GM15510 (cell line): ENCODE results near the gene POP5.
A peak's percentile ranks its signal among the peaks of the same experiment; 100 is the strongest.

ENCODE experiments used
- POLR2A ChIP-seq: IDR thresholded peaks from 3 replicates; pipeline ENCODE4 v1.6.1; 2011; ENCODE audit warnings: borderline replicate concordance; ENCODE audit not compliant: insufficient read length; ENCODE audit errors: extremely low read depth

Gene POP5

GRCh38 chr12:120580787-120581723 lies at the start of gene POP5:
Gene POP5 (minus strand): TSS chr12:120581402. CDS start chr12:120581362, 40 bp downstream.
- TF ChIP-seq POLR2A, result peak; percentile 81

- no peak for TF ChIP-seq POLR2A
These were observed 49.1 kb upstream of the POP5 start for GRCh38 chr12:120630104-120630892.

- TF ChIP-seq POLR2A, result no peak
These were observed 47.7 kb upstream of the POP5 start for GRCh38 chr12:120628919-120629318.

- TF ChIP-seq POLR2A, result no peak
These were observed 44.6 kb upstream of the POP5 start for GRCh38 chr12:120625557-120626419.

- TF ChIP-seq POLR2A, result no peak
These were observed 39.4 kb upstream of the POP5 start for GRCh38 chr12:120620624-120621023.

GRCh38 chr12:120618954-120619615 lies 37.9 kb upstream of the POP5 start:
- TF ChIP-seq POLR2A, result no peak

- TF ChIP-seq POLR2A, result no peak
These were observed 33.6 kb upstream of the POP5 start for GRCh38 chr12:120614848-120615247.

GRCh38 chr12:120610560-120610959 lies 29.4 kb upstream of the POP5 start:
- TF ChIP-seq POLR2A, result no peak

- TF ChIP-seq POLR2A, result no peak
These were observed 18.7 kb upstream of the POP5 start for GRCh38 chr12:120599672-120600552.

- no peak for TF ChIP-seq POLR2A
These were observed 17.7 kb upstream of the POP5 start for GRCh38 chr12:120598674-120599463.

GRCh38 chr12:120597861-120598260 lies 16.7 kb upstream of the POP5 start:
- TF ChIP-seq POLR2A, result no peak

GRCh38 chr12:120596901-120597300 lies 15.7 kb upstream of the POP5 start:
- no peak for TF ChIP-seq POLR2A
